Liver (tissue), 7 donors: ENCODE data around the gene CCR5AS.
"Not testable (repeated sequence)": the region's sequence is repeated elsewhere in the genome, so short reads cannot be mapped to it uniquely, and the experiment has no call there.

Experiments
- DNase-seq: peaks from one replicate; pipeline ENCODE4 v3.0.0-alpha.2; 2017; ENCODE audit warnings: low spot score
- H3K27ac ChIP-seq, 2 donors: one replicate each; pipeline ENCODE4 v1.7.0; 2013; ENCODE audit warnings: inconsistent platforms in 2 of 2, low read length in 2 of 2, control low read depth in 1 of 2, low read depth in 1 of 2, mild to moderate bottlenecking in 1 of 2
- H3K27me3 ChIP-seq, 4 donors: one replicate each; pipeline versions ENCODE4 v1.6.1 to v1.7.0; 2013; ENCODE audit warnings: low read length in 3 of 4, inconsistent platforms in 1 of 4, mild to moderate bottlenecking in 1 of 4, moderate library complexity in 1 of 4; ENCODE audit not compliant: control insufficient read depth in 4 of 4, insufficient read depth in 4 of 4
- H3K36me3 ChIP-seq, 4 donors: one replicate each; pipeline versions ENCODE4 v1.6.1 to v1.7.0; 2013; ENCODE audit warnings: low read length in 3 of 4, mild to moderate bottlenecking in 3 of 4, low read depth in 1 of 4, moderate library complexity in 1 of 4; ENCODE audit not compliant: control insufficient read depth in 4 of 4, insufficient read depth in 3 of 4
- H3K4me1 ChIP-seq, 4 donors: one replicate each; pipeline versions ENCODE4 v1.6.1 to v1.7.0; 2013; ENCODE audit warnings: low read length in 3 of 4, mild to moderate bottlenecking in 3 of 4, moderate library complexity in 1 of 4; ENCODE audit not compliant: control insufficient read depth in 4 of 4, insufficient read depth in 4 of 4
- H3K4me3 ChIP-seq, 3 donors: one replicate each; pipeline versions ENCODE4 v1.6.1 to v1.7.0; 2013; ENCODE audit warnings: low read length in 3 of 3, control low read depth in 1 of 3, low read depth in 1 of 3, mild to moderate bottlenecking in 1 of 3
- H3K9ac ChIP-seq, 2 donors: one replicate each; pipeline ENCODE4 v1.7.0; 2013; ENCODE audit warnings: low read length in 2 of 2, mild to moderate bottlenecking in 2 of 2, moderate library complexity in 2 of 2, control low read depth in 1 of 2, low read depth in 1 of 2
- H3K9me3 ChIP-seq, 4 donors: one replicate each; pipeline versions ENCODE4 v1.6.1 to v1.7.0; 2013; ENCODE audit warnings: low read length in 3 of 4; ENCODE audit not compliant: control insufficient read depth in 4 of 4
- ATF3 ChIP-seq: IDR thresholded peaks from 2 replicates; pipeline ENCODE4 v1.6.1; 2016; ENCODE audit warnings: antibody characterized with exemption
- FOXA1 ChIP-seq: IDR thresholded peaks from 2 replicates; pipeline ENCODE4 v1.6.1; 2016; ENCODE audit warnings: antibody characterized with exemption
- FOXA2 ChIP-seq: IDR thresholded peaks from 2 replicates; pipeline ENCODE4 v1.6.1; 2016; ENCODE audit warnings: antibody characterized with exemption
- HNF4G ChIP-seq: IDR thresholded peaks from 2 replicates; pipeline ENCODE4 v1.6.1; 2016; ENCODE audit warnings: antibody characterized with exemption
- NR2F2 ChIP-seq: IDR thresholded peaks from 2 replicates; pipeline ENCODE4 v1.6.1; 2016; ENCODE audit warnings: antibody characterized with exemption
- REST ChIP-seq: IDR thresholded peaks from 2 replicates; pipeline ENCODE4 v1.6.1; 2016; ENCODE audit warnings: antibody characterized with exemption, mild to moderate bottlenecking
- YY1 ChIP-seq: IDR thresholded peaks from 2 replicates; pipeline ENCODE4 v1.6.1; 2016; ENCODE audit warnings: antibody characterized with exemption, mild to moderate bottlenecking
- WGBS: extraction: QIAGEN DNeasy Blood & Tissue Kit; methylation state at CpG from one replicate; pipeline ENCODE4 v1.1.7; 2013; 5-methylcytosine and 5-hydroxymethylcytosine counted together
- donor health status: healthy.
- donor health status: healthy.
- donor health status: healthy.
- donor health status: healthy.

The CCR5AS gene

GRCh38 chr3:46391526-46391925 lies 15.3 kb downstream of the CCR5AS start:
- not testable (repeated sequence) for H3K27me3 ChIP-seq, H3K4me3 ChIP-seq, DNase-seq, H3K9ac ChIP-seq, H3K27ac ChIP-seq, H3K4me1 ChIP-seq, H3K9me3 ChIP-seq, H3K36me3 ChIP-seq
- WGBS: 96% methylated on average over 5 of the region's 5 CpGs

- H3K36me3 ChIP-seq: no peaks in the 10 kb centered on the region
- no peak for DNase-seq
- H3K9ac ChIP-seq: no peak overlapping the region
- H3K4me1 ChIP-seq: no peaks in the 10 kb centered on the region
- no peak overlapping the region for H3K27ac ChIP-seq
- 78% methylated on average over 6 of the region's 6 CpGs for WGBS
- no peaks in the 10 kb centered on the region for H3K27me3 ChIP-seq
- H3K4me3 ChIP-seq: no peak overlapping the region
- no peak for TF ChIP-seq REST
- no peak for TF ChIP-seq YY1
- TF ChIP-seq NR2F2: no peak
- TF ChIP-seq FOXA2: no peak
- TF ChIP-seq HNF4G: no peak
- no peak for TF ChIP-seq ATF3
- H3K9me3 ChIP-seq: no peaks in the 10 kb centered on the region
Observed at GRCh38 chr3:46389306-46389705, 17.6 kb downstream of the CCR5AS start.

GRCh38 chr3:46388847-46389246 lies 18.0 kb downstream of the CCR5AS start:
- DNase-seq: not testable (repeated sequence)
- 77% methylated on average over 4 of the region's 4 CpGs for WGBS

GRCh38 chr3:46386205-46386604 lies 20.7 kb downstream of the CCR5AS start:
- H3K27ac ChIP-seq: no peak overlapping the region
- WGBS: 58% methylated on average over 4 of the region's 4 CpGs

More at GRCh38 chr3:46388847-46389246, 18.0 kb downstream of the CCR5AS start:
- H3K36me3 ChIP-seq, H3K27ac ChIP-seq, H3K4me1 ChIP-seq, H3K4me3 ChIP-seq, H3K9me3 ChIP-seq, H3K9ac ChIP-seq, H3K27me3 ChIP-seq: not testable (repeated sequence)

More at GRCh38 chr3:46386205-46386604, 20.7 kb downstream of the CCR5AS start:
- DNase-seq: no peak
- Histone ChIP-seq H3K9ac (no peak overlapping the region), H3K27me3 (no peaks in the 10 kb centered on the region), H3K4me1 (peaks cover 0 to 6% (median under 1%) of the 10 kb centered on the region in 4 donors), H3K4me3 (no peak overlapping the region), H3K36me3 (no peaks in the 10 kb centered on the region), H3K9me3 (no peaks in the 10 kb centered on the region)
- TF ChIP-seq FOXA1: no peak
- no peak for TF ChIP-seq NR2F2
